HG03159 (cell line): ENCODE measurements around the gene AIG1.

Experiments used
- ATAC-seq: cut with Tn5 transposase; IDR thresholded peaks from one replicate; pipeline ENCODE4 v1.9.1; 2021; ENCODE audit warnings: mild to moderate bottlenecking, moderate library complexity; ENCODE audit not compliant: unreplicated experiment

AIG1 gene

GRCh38 chr6:143356101-143356880 is 295.6 kb downstream of the AIG1 start:
- no peak for ATAC-seq

GRCh38 chr6:143357152-143357551 is 296.5 kb downstream of the AIG1 start:
- ATAC-seq: no peak

GRCh38 chr6:143357561-143358255 is 297.0 kb downstream of the AIG1 start:
- ATAC-seq: no peak

- ATAC-seq: no peak
Observed at GRCh38 chr6:143361536-143362191, 301.0 kb downstream of the AIG1 start.

- no peak for ATAC-seq
Observed at GRCh38 chr6:143362192-143362558, 301.5 kb downstream of the AIG1 start.

GRCh38 chr6:143363299-143363698 is 302.6 kb downstream of the AIG1 start:
- no peak for ATAC-seq

GRCh38 chr6:143368426-143368825 is 307.7 kb downstream of the AIG1 start:
- ATAC-seq: peak; percentile 99

- ATAC-seq: no peak
Observed at GRCh38 chr6:143369971-143370370, 309.3 kb downstream of the AIG1 start.

GRCh38 chr6:143370812-143371370 is 310.2 kb downstream of the AIG1 start:
- ATAC-seq: no peak

GRCh38 chr6:143372199-143372882 is 311.7 kb downstream of the AIG1 start:
- ATAC-seq: no peak

GRCh38 chr6:143374014-143374413 is 313.3 kb downstream of the AIG1 start:
- no peak for ATAC-seq

- ATAC-seq: no peak
Observed at GRCh38 chr6:143375022-143375585, 314.4 kb downstream of the AIG1 start.

GRCh38 chr6:143376375-143376774 is 315.7 kb downstream of the AIG1 start:
- no peak for ATAC-seq

- no peak for ATAC-seq
Observed at GRCh38 chr6:143376861-143377260, 316.2 kb downstream of the AIG1 start.

GRCh38 chr6:143385636-143386035 is 324.9 kb downstream of the AIG1 start:
- no peak for ATAC-seq

GRCh38 chr6:143390278-143390677 is 329.6 kb downstream of the AIG1 start:
- no peak for ATAC-seq
